Measurements from ENCODE around the gene MYT1. TPM values are rescaled to one million over a fixed set of nuclear protein-coding genes. Genes with fewer than 3 reads are reported as not detected.

Gene MYT1
- total RNA-seq, 1 experiment from 2014 or later: 7.1 TPM

DNA sequence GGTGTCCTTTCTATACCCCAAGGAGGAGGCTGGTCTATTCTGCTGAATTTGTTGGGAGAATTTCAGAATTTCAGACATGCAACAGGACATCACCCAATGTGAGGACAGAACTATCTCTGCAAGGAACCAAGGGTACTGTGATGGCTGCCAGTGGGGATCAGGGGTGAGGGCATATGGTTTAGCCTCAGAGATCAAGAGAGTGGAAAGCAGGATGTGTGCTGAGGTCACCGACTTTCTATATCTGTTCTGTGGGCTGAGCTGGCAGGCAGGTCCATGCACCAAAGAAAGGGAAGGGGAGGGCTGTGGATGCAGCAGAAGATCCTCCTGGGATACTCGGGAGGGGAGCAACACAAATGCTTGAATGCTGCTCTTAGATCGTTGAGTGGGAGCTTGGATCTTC is 28.8 kb downstream of the MYT1 start:
- ChIA-PET RAD21 (ENCODE audit: low non-redundant PET in 1 of 2, low total read pairs in 2 of 2, uncharacterized antibody in 2 of 2, unreplicated experiment in 2 of 2) (no interaction called here), POLR2A (no interaction called here), CTCF (no interaction called here)
- TF ChIP-seq ZFX (IDR thresholded peaks at IDR 0.05): no peak
- no peak for TF ChIP-seq POLR2AphosphoS5 (IDR thresholded peaks at IDR 0.05; ENCODE audit: low read depth, low read length)
- TF ChIP-seq, protein P1, sequence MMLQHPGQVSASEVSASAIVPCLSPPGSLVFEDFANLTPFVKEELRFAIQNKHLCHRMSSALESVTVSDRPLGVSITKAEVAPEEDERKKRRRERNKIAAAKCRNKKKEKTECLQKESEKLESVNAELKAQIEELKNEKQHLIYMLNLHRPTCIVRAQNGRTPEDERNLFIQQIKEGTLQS (IDR thresholded peaks at IDR 0.05): no peak
- no peak for TF ChIP-seq POLR2A (IDR thresholded peaks at IDR 0.05; ENCODE audit: borderline replicate concordance, extremely low read depth, insufficient read depth, insufficient read length)
- TF ChIP-seq SP1 (IDR thresholded peaks at IDR 0.05; ENCODE audit: low read depth): no peak
- no peak for TF ChIP-seq EGR1 (IDR thresholded peaks at IDR 0.05; ENCODE audit: low read depth)
- TF ChIP-seq, protein P2, sequence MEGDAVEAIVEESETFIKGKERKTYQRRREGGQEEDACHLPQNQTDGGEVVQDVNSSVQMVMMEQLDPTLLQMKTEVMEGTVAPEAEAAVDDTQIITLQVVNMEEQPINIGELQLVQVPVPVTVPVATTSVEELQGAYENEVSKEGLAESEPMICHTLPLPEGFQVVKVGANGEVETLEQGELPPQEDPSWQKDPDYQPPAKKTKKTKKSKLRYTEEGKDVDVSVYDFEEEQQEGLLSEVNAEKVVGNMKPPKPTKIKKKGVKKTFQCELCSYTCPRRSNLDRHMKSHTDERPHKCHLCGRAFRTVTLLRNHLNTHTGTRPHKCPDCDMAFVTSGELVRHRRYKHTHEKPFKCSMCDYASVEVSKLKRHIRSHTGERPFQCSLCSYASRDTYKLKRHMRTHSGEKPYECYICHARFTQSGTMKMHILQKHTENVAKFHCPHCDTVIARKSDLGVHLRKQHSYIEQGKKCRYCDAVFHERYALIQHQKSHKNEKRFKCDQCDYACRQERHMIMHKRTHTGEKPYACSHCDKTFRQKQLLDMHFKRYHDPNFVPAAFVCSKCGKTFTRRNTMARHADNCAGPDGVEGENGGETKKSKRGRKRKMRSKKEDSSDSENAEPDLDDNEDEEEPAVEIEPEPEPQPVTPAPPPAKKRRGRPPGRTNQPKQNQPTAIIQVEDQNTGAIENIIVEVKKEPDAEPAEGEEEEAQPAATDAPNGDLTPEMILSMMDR (IDR thresholded peaks at IDR 0.05 in 2 of 3, conservative IDR thresholded peaks at IDR 0.05 in 1 of 3; ENCODE audit: borderline replicate concordance in 1 of 3, insufficient read depth in 1 of 3, low read depth in 2 of 3, low read length in 2 of 3): no peak
- no peak for TF ChIP-seq JUND (IDR thresholded peaks at IDR 0.05)
- no peak for TF ChIP-seq TCF7L2 (IDR thresholded peaks at IDR 0.05; ENCODE audit: borderline replicate concordance, extremely low read depth, insufficient read depth, insufficient read length)
- TF ChIP-seq ZBTB33 (IDR thresholded peaks at IDR 0.05; ENCODE audit: extremely low read depth, insufficient replicate concordance, low read length): no peak
- TF ChIP-seq, protein P3, sequence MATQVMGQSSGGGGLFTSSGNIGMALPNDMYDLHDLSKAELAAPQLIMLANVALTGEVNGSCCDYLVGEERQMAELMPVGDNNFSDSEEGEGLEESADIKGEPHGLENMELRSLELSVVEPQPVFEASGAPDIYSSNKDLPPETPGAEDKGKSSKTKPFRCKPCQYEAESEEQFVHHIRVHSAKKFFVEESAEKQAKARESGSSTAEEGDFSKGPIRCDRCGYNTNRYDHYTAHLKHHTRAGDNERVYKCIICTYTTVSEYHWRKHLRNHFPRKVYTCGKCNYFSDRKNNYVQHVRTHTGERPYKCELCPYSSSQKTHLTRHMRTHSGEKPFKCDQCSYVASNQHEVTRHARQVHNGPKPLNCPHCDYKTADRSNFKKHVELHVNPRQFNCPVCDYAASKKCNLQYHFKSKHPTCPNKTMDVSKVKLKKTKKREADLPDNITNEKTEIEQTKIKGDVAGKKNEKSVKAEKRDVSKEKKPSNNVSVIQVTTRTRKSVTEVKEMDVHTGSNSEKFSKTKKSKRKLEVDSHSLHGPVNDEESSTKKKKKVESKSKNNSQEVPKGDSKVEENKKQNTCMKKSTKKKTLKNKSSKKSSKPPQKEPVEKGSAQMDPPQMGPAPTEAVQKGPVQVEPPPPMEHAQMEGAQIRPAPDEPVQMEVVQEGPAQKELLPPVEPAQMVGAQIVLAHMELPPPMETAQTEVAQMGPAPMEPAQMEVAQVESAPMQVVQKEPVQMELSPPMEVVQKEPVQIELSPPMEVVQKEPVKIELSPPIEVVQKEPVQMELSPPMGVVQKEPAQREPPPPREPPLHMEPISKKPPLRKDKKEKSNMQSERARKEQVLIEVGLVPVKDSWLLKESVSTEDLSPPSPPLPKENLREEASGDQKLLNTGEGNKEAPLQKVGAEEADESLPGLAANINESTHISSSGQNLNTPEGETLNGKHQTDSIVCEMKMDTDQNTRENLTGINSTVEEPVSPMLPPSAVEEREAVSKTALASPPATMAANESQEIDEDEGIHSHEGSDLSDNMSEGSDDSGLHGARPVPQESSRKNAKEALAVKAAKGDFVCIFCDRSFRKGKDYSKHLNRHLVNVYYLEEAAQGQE (IDR thresholded peaks at IDR 0.05; ENCODE audit: low read depth): no peak
- no peak for TF ChIP-seq FOSL1 (IDR thresholded peaks at IDR 0.05; ENCODE audit: low read depth)
- ATAC-seq (no peak), DNase-seq (ENCODE audit: low read depth, low spot score) (no peak)
- BruUV-seq (replicated peaks): no TSS peak
- no peak overlapping the region for H3K4me3 ChIP-seq (replicated peaks in 1 of 2; ENCODE audit: low read depth in 1 of 2, low read length in 2 of 2)
- H3K9me2 ChIP-seq (ENCODE audit: insufficient read depth): no peaks in the 10 kb centered on the region
- intact Hi-C loops (cut with micrococcal nuclease): no loop called here
- no peaks in the 10 kb centered on the region for H3K9me3 ChIP-seq (ENCODE audit: control insufficient read depth in 1 of 2, insufficient read depth in 1 of 2, low read depth in 1 of 2, low read length in 2 of 2)
- no peak overlapping the region for H3K9ac ChIP-seq (ENCODE audit: low read length)
- no peaks in the 10 kb centered on the region for H3K36me3 ChIP-seq (ENCODE audit: control insufficient read depth in 1 of 2, insufficient read depth in 2 of 2, low read length in 2 of 2)
- no peak overlapping the region for H3K27ac ChIP-seq (ENCODE audit: low read depth, low read length)
- H4K20me1 ChIP-seq (ENCODE audit: insufficient read depth): no peaks in the 10 kb centered on the region
- no peak overlapping the region for H3K4me2 ChIP-seq (ENCODE audit: low read length)
- H3K27me3 ChIP-seq (ENCODE audit: insufficient read depth, low read length): no peaks in the 10 kb centered on the region
- H3K4me1 ChIP-seq (ENCODE audit: control insufficient read depth in 1 of 2, insufficient read depth in 2 of 2, low read length in 2 of 2): peaks cover 0 to 7% of the 10 kb centered on the region in 2 experiments; a peak in 1 of 4 replicates
- no peaks in the 10 kb centered on the region for H3K79me2 ChIP-seq (ENCODE audit: insufficient read depth, low read length)
- H2AFZ ChIP-seq (ENCODE audit: low read depth, low read length, poor library complexity, severe bottlenecking): no peak overlapping the region

Measured in HCT116 (cell line).